Liver (tissue), 3 donors: ENCODE data around the gene TOPAZ1.

Experiments used
- CTCF ChIP-seq: fragments of 150-350 bp; IDR thresholded peaks from 2 replicates; pipeline ENCODE4 v1.5.1; 2017; ENCODE audit warnings: improper control_type of control experiment, low read depth, low read length; ENCODE audit not compliant: missing input control
- EGR1 ChIP-seq, 2 donors: IDR thresholded peaks; 2 replicates each; pipeline ENCODE4 v1.6.1; 2016 to 2018; ENCODE audit warnings: antibody characterized with exemption in 2 of 2, low read depth in 2 of 2
- TAF1 ChIP-seq: conservative IDR thresholded peaks from 2 replicates; pipeline ENCODE4 v1.6.1; 2016; ENCODE audit warnings: antibody characterized with exemption, mild to moderate bottlenecking
- donor health status: healthy.
- donor health status: healthy.

GRCh38 chr3:44353355-44353924 is 111.8 kb downstream of the TOPAZ1 start:
- TF ChIP-seq CTCF (no peak), EGR1 (IDR thresholded peaks at IDR 0.05; ENCODE audit: low read depth in 2 of 2) (no peak), TAF1 (no peak)
